ENCODE measurements around the gene PGLYRP3.

Gene PGLYRP3

GRCh38 chr1:153358691-153358975 is 45.9 kb upstream of the PGLYRP3 start:
- Histone ChIP-seq H3K9me3 (ENCODE audit: control insufficient read depth, insufficient read depth, low read depth, low read length) (no peaks in the 10 kb centered on the region), H3K4me3 (ENCODE audit: low read depth, low read length) (no peak overlapping the region), H3K4me1 (ENCODE audit: control insufficient read depth, insufficient read depth, low read length) (no peaks in the 10 kb centered on the region), H3K27ac (ENCODE audit: extremely low read depth, low read depth, low read length) (no peak overlapping the region), H3K36me3 (ENCODE audit: control insufficient read depth in 2 of 2, insufficient read depth in 1 of 2, low read length in 2 of 2) (no peaks in the 10 kb centered on the region)
- ChIA-PET POLR2A (interaction anchor here (0.5 kb wide), 1 partner anchor 230 kb away, joined by 3 read pairs; no protein-coding TSS in a partner anchor), CTCF (interaction anchor here (0.6 to 11.6 kb wide), 3 partner anchors 45 to 151 kb away, joined by 3 to 259 read pairs (median 4); no protein-coding TSS in a partner anchor)
- TF ChIP-seq, protein P1, sequence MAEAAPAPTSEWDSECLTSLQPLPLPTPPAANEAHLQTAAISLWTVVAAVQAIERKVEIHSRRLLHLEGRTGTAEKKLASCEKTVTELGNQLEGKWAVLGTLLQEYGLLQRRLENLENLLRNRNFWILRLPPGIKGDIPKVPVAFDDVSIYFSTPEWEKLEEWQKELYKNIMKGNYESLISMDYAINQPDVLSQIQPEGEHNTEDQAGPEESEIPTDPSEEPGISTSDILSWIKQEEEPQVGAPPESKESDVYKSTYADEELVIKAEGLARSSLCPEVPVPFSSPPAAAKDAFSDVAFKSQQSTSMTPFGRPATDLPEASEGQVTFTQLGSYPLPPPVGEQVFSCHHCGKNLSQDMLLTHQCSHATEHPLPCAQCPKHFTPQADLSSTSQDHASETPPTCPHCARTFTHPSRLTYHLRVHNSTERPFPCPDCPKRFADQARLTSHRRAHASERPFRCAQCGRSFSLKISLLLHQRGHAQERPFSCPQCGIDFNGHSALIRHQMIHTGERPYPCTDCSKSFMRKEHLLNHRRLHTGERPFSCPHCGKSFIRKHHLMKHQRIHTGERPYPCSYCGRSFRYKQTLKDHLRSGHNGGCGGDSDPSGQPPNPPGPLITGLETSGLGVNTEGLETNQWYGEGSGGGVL (tag by site-specific recombination; IDR thresholded peaks at IDR 0.05) = no peak
- TF ChIP-seq ZNF558 (tag by site-specific recombination; IDR thresholded peaks at IDR 0.05) (no peak), ZNF248 (tag by site-specific recombination; IDR thresholded peaks at IDR 0.05) (no peak), ZNF645 (tag by site-specific recombination; IDR thresholded peaks at IDR 0.05) (no peak)

DNA sequence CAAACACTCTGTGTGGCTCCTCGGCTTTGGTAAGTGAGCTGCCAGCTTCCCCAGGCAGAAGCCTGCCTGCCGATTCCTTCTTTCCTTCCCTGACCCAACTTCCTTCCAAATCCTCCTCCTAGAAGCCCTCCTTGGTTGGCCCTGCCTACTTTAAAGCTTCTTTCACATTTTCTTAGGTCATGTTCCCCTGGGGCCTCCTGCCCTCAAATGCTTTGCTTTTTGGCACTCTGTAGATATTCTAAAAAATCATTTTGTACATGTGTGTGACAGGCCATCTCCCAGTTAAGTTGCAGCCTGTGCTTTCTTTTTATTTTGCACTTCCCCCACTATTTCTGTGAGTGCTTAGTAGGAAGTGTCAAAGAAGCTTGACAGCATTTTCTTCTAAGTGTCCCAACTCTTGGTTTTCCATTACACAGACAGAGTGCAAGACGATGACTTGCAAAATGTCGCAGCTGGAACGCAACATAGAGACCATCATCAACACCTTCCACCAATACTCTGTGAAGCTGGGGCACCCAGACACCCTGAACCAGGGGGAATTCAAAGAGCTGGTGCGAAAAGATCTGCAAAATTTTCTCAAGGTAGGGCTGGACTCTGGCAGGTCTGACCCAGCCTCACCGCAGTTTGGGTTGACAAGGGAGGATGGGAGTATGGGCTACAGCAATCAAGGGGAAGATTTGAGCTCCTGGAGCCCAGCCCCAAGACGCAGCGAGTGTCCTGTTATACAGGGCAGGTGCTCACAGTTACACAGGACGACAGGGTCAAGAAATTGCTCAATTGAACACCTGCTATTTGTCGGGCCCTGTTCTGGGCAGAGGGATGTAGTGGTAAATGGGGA is 45.3 kb upstream of the PGLYRP3 start, which contains the start of gene S100A9:
Gene S100A9 (plus strand): TSS at position 2 of the 838 bp plus-strand sequence. CDS start 430 bp downstream, at position 432.
- Histone ChIP-seq H3K4me1 (ENCODE audit: control insufficient read depth, insufficient read depth, low read length) (no peaks in the 10 kb centered on the region), H3K27ac (ENCODE audit: extremely low read depth, low read depth, low read length) (no peak within 1 kb of the TSS), H3K36me3 (ENCODE audit: control insufficient read depth in 2 of 2, insufficient read depth in 1 of 2, low read length in 2 of 2) (no peaks in the 10 kb centered on the region), H3K9me3 (ENCODE audit: control insufficient read depth, insufficient read depth, low read depth, low read length) (no peaks in the 10 kb centered on the region), H3K4me3 (ENCODE audit: low read depth, low read length) (no peak within 1 kb of the TSS)
- ChIA-PET CTCF (interaction anchor here (0.6 to 11.6 kb wide), 5 partner anchors 45 to 392 kb away, joined by 3 to 259 read pairs (median 3); no protein-coding TSS in a partner anchor), POLR2A (interaction anchor here (0.5 kb wide), 1 partner anchor 229 kb away, joined by 3 read pairs; no protein-coding TSS in a partner anchor)
- no peak for TF ChIP-seq ZNF792 (tag by site-specific recombination; IDR thresholded peaks at IDR 0.05)
- no peak for TF ChIP-seq ZBTB21 (tag by site-specific recombination; IDR thresholded peaks at IDR 0.05)
- TF ChIP-seq ZNF146 (tag by site-specific recombination; IDR thresholded peaks at IDR 0.05) = no peak
- TF ChIP-seq ZNF521 (tag by site-specific recombination; IDR thresholded peaks at IDR 0.05) = no peak
- no peak for TF ChIP-seq BCL11B (tag by site-specific recombination; IDR thresholded peaks at IDR 0.05; ENCODE audit: low read depth)
- TF ChIP-seq GLIS1 (tag by site-specific recombination; IDR thresholded peaks at IDR 0.05) = no peak
- TF ChIP-seq, protein P2, sequence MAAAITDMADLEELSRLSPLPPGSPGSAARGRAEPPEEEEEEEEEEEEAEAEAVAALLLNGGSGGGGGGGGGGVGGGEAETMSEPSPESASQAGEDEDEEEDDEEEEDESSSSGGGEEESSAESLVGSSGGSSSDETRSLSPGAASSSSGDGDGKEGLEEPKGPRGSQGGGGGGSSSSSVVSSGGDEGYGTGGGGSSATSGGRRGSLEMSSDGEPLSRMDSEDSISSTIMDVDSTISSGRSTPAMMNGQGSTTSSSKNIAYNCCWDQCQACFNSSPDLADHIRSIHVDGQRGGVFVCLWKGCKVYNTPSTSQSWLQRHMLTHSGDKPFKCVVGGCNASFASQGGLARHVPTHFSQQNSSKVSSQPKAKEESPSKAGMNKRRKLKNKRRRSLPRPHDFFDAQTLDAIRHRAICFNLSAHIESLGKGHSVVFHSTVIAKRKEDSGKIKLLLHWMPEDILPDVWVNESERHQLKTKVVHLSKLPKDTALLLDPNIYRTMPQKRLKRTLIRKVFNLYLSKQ (tag by site-specific recombination; IDR thresholded peaks at IDR 0.05; ENCODE audit: borderline replicate concordance) = no peak

GRCh38 chr1:153357076-153357852 is 44.5 kb upstream of the PGLYRP3 start:
- no peak overlapping the region for H3K4me3 ChIP-seq (ENCODE audit: low read depth, low read length)
- no peaks in the 10 kb centered on the region for H3K4me1 ChIP-seq (ENCODE audit: control insufficient read depth, insufficient read depth, low read length)
- ChIA-PET POLR2A (no interaction called here), CTCF (interaction anchor here (0.7 to 11.6 kb wide), 4 partner anchors 108 to 612 kb away, joined by 3 to 259 read pairs (median 3); no protein-coding TSS in a partner anchor)
- H3K36me3 ChIP-seq (ENCODE audit: control insufficient read depth in 2 of 2, insufficient read depth in 1 of 2, low read length in 2 of 2) = no peaks in the 10 kb centered on the region
- H3K27ac ChIP-seq (ENCODE audit: extremely low read depth, low read depth, low read length) = no peak overlapping the region
- no peaks in the 10 kb centered on the region for H3K9me3 ChIP-seq (ENCODE audit: control insufficient read depth, insufficient read depth, low read depth, low read length)
- TF ChIP-seq ZNF391 (tag by site-specific recombination; IDR thresholded peaks at IDR 0.05; ENCODE audit: borderline replicate concordance, low read depth) = no peak
- TF ChIP-seq ZNF18 (tag by site-specific recombination; IDR thresholded peaks at IDR 0.05) = no peak
- no peak for TF ChIP-seq GLIS2 (tag by site-specific recombination; IDR thresholded peaks at IDR 0.05)
- no peak for TF ChIP-seq ZNF510 (tag by site-specific recombination; IDR thresholded peaks at IDR 0.05; ENCODE audit: insufficient replicate concordance)
- no peak for TF ChIP-seq ZBTB26 (tag by site-specific recombination; optimal IDR thresholded peaks at IDR 0.05)
- TF ChIP-seq, protein P3, sequence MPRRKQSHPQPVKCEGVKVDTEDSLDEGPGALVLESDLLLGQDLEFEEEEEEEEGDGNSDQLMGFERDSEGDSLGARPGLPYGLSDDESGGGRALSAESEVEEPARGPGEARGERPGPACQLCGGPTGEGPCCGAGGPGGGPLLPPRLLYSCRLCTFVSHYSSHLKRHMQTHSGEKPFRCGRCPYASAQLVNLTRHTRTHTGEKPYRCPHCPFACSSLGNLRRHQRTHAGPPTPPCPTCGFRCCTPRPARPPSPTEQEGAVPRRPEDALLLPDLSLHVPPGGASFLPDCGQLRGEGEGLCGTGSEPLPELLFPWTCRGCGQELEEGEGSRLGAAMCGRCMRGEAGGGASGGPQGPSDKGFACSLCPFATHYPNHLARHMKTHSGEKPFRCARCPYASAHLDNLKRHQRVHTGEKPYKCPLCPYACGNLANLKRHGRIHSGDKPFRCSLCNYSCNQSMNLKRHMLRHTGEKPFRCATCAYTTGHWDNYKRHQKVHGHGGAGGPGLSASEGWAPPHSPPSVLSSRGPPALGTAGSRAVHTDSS (tag by site-specific recombination; IDR thresholded peaks at IDR 0.05) = no peak
- no peak for TF ChIP-seq ZNF239 (tag by site-specific recombination; IDR thresholded peaks at IDR 0.05)
- TF ChIP-seq ZNF133 (tag by site-specific recombination; IDR thresholded peaks at IDR 0.05) = no peak
- TF ChIP-seq HOXC10 (CRISPR knock-in tag; IDR thresholded peaks at IDR 0.05) = no peak

All from HEK293 (cell line).